Esophagus squamous epithelium (tissue), 4 donors: ENCODE results near the gene BABAM2.

Experiments used
- POLR2A ChIP-seq, 4 donors: fragments of 450-650 bp; IDR thresholded peaks; one replicate each; pipeline ENCODE4 v1.6.1; 2017; ENCODE audit warnings: antibody characterized with exemption in 4 of 4, mild to moderate bottlenecking in 4 of 4, moderate library complexity in 3 of 4
- TF ChIP-seq, protein P1 (sequence below), 6 experiments: fragments of 450-650 bp in 4 of 6; fragments of 200-600 bp in 2 of 6; sonication (generic) in 2 of 6; IDR thresholded peaks; one replicate each; pipeline ENCODE4 v1.5.1; 2016 to 2019; ENCODE audit warnings: antibody characterized with exemption in 6 of 6, mild to moderate bottlenecking in 4 of 6, moderate library complexity in 4 of 6

DNA sequence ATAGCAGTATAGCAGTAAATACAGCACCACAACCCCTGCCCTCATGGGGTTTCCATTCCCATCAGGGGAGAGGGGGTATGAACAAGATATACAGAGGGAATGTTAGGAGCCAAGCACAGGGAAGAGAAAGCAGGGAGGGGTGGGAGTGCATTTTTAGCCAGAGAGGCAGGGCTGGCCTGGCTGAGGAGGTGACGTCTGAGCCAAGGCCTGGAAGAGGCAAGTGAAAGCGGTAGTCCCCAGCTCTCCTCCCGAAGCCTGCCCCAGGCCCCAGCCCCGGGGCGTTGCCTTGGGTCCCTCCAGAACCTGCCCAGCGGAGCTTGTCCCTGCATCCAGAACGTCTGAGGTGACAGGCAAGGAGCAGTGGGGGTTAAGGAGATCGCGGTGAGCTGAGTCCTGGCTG lies 457.1 kb downstream of the BABAM2 start:
- TF ChIP-seq, protein P1, sequence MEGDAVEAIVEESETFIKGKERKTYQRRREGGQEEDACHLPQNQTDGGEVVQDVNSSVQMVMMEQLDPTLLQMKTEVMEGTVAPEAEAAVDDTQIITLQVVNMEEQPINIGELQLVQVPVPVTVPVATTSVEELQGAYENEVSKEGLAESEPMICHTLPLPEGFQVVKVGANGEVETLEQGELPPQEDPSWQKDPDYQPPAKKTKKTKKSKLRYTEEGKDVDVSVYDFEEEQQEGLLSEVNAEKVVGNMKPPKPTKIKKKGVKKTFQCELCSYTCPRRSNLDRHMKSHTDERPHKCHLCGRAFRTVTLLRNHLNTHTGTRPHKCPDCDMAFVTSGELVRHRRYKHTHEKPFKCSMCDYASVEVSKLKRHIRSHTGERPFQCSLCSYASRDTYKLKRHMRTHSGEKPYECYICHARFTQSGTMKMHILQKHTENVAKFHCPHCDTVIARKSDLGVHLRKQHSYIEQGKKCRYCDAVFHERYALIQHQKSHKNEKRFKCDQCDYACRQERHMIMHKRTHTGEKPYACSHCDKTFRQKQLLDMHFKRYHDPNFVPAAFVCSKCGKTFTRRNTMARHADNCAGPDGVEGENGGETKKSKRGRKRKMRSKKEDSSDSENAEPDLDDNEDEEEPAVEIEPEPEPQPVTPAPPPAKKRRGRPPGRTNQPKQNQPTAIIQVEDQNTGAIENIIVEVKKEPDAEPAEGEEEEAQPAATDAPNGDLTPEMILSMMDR (IDR thresholded peaks at IDR 0.05) = no peak
- TF ChIP-seq POLR2A (IDR thresholded peaks at IDR 0.05) = no peak
